Tibial nerve (tissue), 4 donors: Measurements from ENCODE around the gene MBOAT1.

Source experiments
- EP300 ChIP-seq, 2 donors: sonication (generic); formaldehyde crosslinking; IDR thresholded peaks; one replicate each; pipeline ENCODE4 v1.6.1; 2017; ENCODE audit warnings: antibody characterized with exemption in 2 of 2, mild to moderate bottlenecking in 1 of 2
- TF ChIP-seq, protein P1 (sequence below), 5 experiments: fragments of 200-600 bp in 3 of 5; fragments of 450-650 bp in 2 of 5; sonication (generic) in 3 of 5; IDR thresholded peaks; one replicate each; pipeline ENCODE4 v1.5.1; 2016 to 2019; ENCODE audit warnings: antibody characterized with exemption in 5 of 5, mild to moderate bottlenecking in 3 of 5, moderate library complexity in 2 of 5

DNA sequence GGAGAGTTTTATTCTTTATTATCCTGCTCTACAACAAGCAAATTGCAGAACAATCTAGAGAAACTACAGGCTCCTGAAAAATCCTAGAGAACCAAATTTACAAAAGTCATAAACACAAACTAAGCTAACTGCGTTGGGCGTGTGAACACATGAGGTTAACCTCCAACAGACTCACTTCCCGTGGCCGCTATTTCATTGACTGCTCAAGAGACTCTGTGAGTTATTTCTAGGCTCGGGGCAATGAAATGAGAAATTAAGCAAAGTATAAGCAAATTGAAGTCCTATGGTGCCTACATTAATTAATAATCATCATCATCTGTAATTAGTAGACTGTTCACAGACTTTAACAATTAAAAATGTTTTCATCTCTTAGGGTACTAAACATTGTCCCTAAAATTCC is 100.0 kb downstream of the MBOAT1 start:
- no peak for TF ChIP-seq EP300 (IDR thresholded peaks at IDR 0.05)
- TF ChIP-seq, protein P1, sequence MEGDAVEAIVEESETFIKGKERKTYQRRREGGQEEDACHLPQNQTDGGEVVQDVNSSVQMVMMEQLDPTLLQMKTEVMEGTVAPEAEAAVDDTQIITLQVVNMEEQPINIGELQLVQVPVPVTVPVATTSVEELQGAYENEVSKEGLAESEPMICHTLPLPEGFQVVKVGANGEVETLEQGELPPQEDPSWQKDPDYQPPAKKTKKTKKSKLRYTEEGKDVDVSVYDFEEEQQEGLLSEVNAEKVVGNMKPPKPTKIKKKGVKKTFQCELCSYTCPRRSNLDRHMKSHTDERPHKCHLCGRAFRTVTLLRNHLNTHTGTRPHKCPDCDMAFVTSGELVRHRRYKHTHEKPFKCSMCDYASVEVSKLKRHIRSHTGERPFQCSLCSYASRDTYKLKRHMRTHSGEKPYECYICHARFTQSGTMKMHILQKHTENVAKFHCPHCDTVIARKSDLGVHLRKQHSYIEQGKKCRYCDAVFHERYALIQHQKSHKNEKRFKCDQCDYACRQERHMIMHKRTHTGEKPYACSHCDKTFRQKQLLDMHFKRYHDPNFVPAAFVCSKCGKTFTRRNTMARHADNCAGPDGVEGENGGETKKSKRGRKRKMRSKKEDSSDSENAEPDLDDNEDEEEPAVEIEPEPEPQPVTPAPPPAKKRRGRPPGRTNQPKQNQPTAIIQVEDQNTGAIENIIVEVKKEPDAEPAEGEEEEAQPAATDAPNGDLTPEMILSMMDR (IDR thresholded peaks at IDR 0.05), result no peak
